OCI-LY3 (cell line): Measurements from ENCODE around the gene TSPAN3.

ENCODE experiments used
- H2AFZ ChIP-seq: fragments of 200-600, 300-600 bp; shearing (Covaris generic); 2 replicates; pipeline ENCODE4 v1.6.0; 2014; ENCODE audit warnings: antibody characterized with exemption, low read depth, low read length
- H3K27ac ChIP-seq: fragments of 200-600, 300-600 bp; sonication (generic); 2 replicates; pipeline ENCODE4 v1.5.1; 2014; ENCODE audit warnings: mild to moderate bottlenecking, low read length, moderate library complexity, mixed read lengths
- H3K27me3 ChIP-seq: fragments of 200-600, 300-600 bp; sonication (generic); 2 replicates; pipeline ENCODE4 v1.6.1; 2014; ENCODE audit warnings: low read depth, low read length, mixed read lengths
- H3K36me3 ChIP-seq: fragments of 200-600, 300-600 bp; sonication (generic); replicated peaks from 2 replicates; pipeline ENCODE3; 2014; ENCODE audit warnings: low read depth, low read length, mixed read lengths
- H3K4me1 ChIP-seq: fragments of 300-600, 200-600 bp; sonication (generic); 2 replicates; pipeline ENCODE4 v1.6.1; 2014; ENCODE audit warnings: low read length, mixed read lengths
- H3K4me2 ChIP-seq: fragments of 200-600, 300-600 bp; sonication (generic); 2 replicates; pipeline ENCODE4 v1.6.1; 2014; ENCODE audit warnings: low read length, mixed read lengths
- H3K4me3 ChIP-seq: fragments of 300-600, 200-600 bp; sonication (generic); 2 replicates; pipeline ENCODE4 v1.5.1; 2014; ENCODE audit warnings: antibody characterized with exemption, mild to moderate bottlenecking, low read length, moderate library complexity
- H3K79me2 ChIP-seq: fragments of 300-600, 200-600 bp; shearing (Covaris generic); 2 replicates; pipeline ENCODE4 v1.6.1; 2014; ENCODE audit warnings: mild to moderate bottlenecking, low read length, mixed read lengths
- H3K9ac ChIP-seq: fragments of 300-600, 200-600 bp; shearing (Covaris generic); 2 replicates; pipeline ENCODE4 v1.6.0; 2014; ENCODE audit warnings: mild to moderate bottlenecking, low read length, moderate library complexity
- H3K9me3 ChIP-seq: fragments of 200-600, 300-600 bp; shearing (Covaris generic); 2 replicates; pipeline ENCODE4 v1.6.1; 2014; ENCODE audit warnings: low read length, mixed read lengths; ENCODE audit not compliant: insufficient read depth
- H4K20me1 ChIP-seq: fragments of 200-600, 300-600 bp; sonication (generic); 2 replicates; pipeline ENCODE4 v1.6.1; 2016; ENCODE audit warnings: low read length, mixed read lengths; ENCODE audit not compliant: insufficient read depth
- EZH2phosphoT487 ChIP-seq: fragments of 200-600 bp; shearing (Covaris generic); IDR thresholded peaks from 2 replicates; pipeline ENCODE4 v1.6.1; 2018; ENCODE audit warnings: antibody characterized with exemption, mixed run types, low read depth
- TF ChIP-seq, protein P1 (sequence below): fragments of 200-600, 300-600 bp; sonication (generic); IDR thresholded peaks from 2 replicates; pipeline ENCODE4 v1.5.1; 2014; ENCODE audit warnings: antibody characterized with exemption, low read length, low read depth

The TSPAN3 gene

DNA sequence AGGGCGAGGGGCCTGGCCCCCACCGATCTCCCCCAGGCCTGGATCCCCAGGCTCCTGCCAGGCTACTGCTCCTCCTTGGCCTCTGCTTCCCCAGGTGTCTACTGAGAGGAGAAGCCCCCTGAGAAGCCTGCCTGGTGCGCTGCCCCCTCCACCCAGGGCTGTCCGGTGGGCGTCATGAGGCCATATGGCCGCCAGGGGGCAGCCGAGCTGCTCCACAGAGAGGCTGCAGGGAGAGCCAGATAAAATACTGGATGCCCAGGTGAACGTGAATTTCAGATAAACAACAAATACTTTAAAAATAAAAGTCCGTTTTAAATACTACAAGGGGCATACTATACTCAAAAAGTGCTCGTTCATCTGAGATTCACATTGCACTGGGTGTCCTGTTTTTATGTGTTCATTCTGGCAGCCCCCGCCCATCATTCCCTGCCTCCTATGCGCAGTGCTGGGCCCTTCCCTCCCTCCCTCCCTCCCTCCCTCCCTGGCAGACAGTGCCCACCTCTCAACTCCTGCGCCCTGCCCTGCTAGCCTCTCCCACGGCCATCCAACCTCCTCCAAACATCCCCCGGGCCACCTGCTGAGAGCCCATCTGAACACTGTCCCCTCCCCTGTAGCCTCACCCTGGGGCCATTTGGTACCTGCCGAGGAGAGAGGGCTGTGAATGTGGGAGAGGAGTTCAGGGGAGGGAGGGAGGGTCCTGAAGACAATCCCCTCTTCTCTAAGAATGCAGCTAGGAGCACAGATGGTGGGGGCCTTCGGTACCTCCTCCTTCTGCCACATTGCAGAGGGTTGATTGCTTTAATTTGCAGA lies 46.4 kb downstream of the TSPAN3 start:
- H3K36me3 ChIP-seq: no peaks in the 10 kb centered on the region
- no peaks in the 10 kb centered on the region for H3K9me3 ChIP-seq
- H4K20me1 ChIP-seq: no peaks in the 10 kb centered on the region
- TF ChIP-seq, protein P1, sequence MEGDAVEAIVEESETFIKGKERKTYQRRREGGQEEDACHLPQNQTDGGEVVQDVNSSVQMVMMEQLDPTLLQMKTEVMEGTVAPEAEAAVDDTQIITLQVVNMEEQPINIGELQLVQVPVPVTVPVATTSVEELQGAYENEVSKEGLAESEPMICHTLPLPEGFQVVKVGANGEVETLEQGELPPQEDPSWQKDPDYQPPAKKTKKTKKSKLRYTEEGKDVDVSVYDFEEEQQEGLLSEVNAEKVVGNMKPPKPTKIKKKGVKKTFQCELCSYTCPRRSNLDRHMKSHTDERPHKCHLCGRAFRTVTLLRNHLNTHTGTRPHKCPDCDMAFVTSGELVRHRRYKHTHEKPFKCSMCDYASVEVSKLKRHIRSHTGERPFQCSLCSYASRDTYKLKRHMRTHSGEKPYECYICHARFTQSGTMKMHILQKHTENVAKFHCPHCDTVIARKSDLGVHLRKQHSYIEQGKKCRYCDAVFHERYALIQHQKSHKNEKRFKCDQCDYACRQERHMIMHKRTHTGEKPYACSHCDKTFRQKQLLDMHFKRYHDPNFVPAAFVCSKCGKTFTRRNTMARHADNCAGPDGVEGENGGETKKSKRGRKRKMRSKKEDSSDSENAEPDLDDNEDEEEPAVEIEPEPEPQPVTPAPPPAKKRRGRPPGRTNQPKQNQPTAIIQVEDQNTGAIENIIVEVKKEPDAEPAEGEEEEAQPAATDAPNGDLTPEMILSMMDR: peak; percentile 97
- TF ChIP-seq EZH2phosphoT487: no peak
- H3K27ac ChIP-seq: no peak overlapping the region
- H3K4me3 ChIP-seq: no peak overlapping the region
- no peak overlapping the region for H3K9ac ChIP-seq
- no peaks in the 10 kb centered on the region for H3K79me2 ChIP-seq
- H3K4me2 ChIP-seq: no peak overlapping the region
- H3K27me3 ChIP-seq: no peaks in the 10 kb centered on the region
- no peak overlapping the region for H2AFZ ChIP-seq
- H3K4me1 ChIP-seq: peaks cover 9% of the 10 kb centered on the region

GRCh38 chr15:77023576-77024272 lies 47.2 kb downstream of the TSPAN3 start:
- Histone ChIP-seq H3K36me3 (no peaks in the 10 kb centered on the region), H4K20me1 (no peaks in the 10 kb centered on the region), H3K4me3 (no peak overlapping the region), H3K4me1 (peaks cover 17% of the 10 kb centered on the region), H3K27me3 (no peaks in the 10 kb centered on the region), H3K9me3 (no peaks in the 10 kb centered on the region), H3K9ac (no peak overlapping the region), H3K79me2 (no peaks in the 10 kb centered on the region), H3K27ac (no peak overlapping the region), H2AFZ (no peak overlapping the region), H3K4me2 (no peak overlapping the region)
- no peak for TF ChIP-seq EZH2phosphoT487
- TF ChIP-seq, protein P1: no peak

- no peak overlapping the region for H3K27ac ChIP-seq
- no peak overlapping the region for H3K4me2 ChIP-seq
- H3K9me3 ChIP-seq: no peaks in the 10 kb centered on the region
- no peak overlapping the region for H3K9ac ChIP-seq
- H3K79me2 ChIP-seq: no peaks in the 10 kb centered on the region
- H3K27me3 ChIP-seq: no peaks in the 10 kb centered on the region
- H3K4me3 ChIP-seq: no peak overlapping the region
- H2AFZ ChIP-seq: no peak overlapping the region
- no peaks in the 10 kb centered on the region for H4K20me1 ChIP-seq
- no peaks in the 10 kb centered on the region for H3K36me3 ChIP-seq
- TF ChIP-seq, protein P1: no peak
- no peak for TF ChIP-seq EZH2phosphoT487
- peaks cover 17% of the 10 kb centered on the region for H3K4me1 ChIP-seq
Observed at GRCh38 chr15:77022646-77023575, 48.0 kb downstream of the TSPAN3 start.
